HUES48 (cell line): ENCODE data around the gene GNA12.

ENCODE experiments used
- H3K27ac ChIP-seq: one replicate; pipeline ENCODE4 v1.7.0; 2013; ENCODE audit warnings: low read depth, low read length, inconsistent platforms
- H3K27me3 ChIP-seq: 2 replicates; pipeline ENCODE4 v1.6.1; 2013; ENCODE audit warnings: mild to moderate bottlenecking, low read length; ENCODE audit not compliant: control insufficient read depth, insufficient read depth
- H3K36me3 ChIP-seq: 2 replicates; pipeline ENCODE4 v1.6.1; 2013; ENCODE audit warnings: low read length; ENCODE audit not compliant: control insufficient read depth, insufficient read depth
- H3K4me1 ChIP-seq: 2 replicates; pipeline ENCODE4 v1.6.1; 2013; ENCODE audit warnings: mild to moderate bottlenecking, low read length; ENCODE audit not compliant: control insufficient read depth, insufficient read depth
- H3K4me3 ChIP-seq: 2 replicates; pipeline ENCODE4 v1.5.1; 2013; ENCODE audit warnings: mild to moderate bottlenecking, low read depth, low read length
- H3K9ac ChIP-seq: 2 replicates; pipeline ENCODE4 v1.6.1; 2013; ENCODE audit warnings: mild to moderate bottlenecking, low read depth, low read length, moderate library complexity
- H3K9me3 ChIP-seq: 2 replicates; pipeline ENCODE4 v1.6.1; 2013; ENCODE audit warnings: low read length; ENCODE audit not compliant: control insufficient read depth, insufficient read depth

GNA12 gene

DNA sequence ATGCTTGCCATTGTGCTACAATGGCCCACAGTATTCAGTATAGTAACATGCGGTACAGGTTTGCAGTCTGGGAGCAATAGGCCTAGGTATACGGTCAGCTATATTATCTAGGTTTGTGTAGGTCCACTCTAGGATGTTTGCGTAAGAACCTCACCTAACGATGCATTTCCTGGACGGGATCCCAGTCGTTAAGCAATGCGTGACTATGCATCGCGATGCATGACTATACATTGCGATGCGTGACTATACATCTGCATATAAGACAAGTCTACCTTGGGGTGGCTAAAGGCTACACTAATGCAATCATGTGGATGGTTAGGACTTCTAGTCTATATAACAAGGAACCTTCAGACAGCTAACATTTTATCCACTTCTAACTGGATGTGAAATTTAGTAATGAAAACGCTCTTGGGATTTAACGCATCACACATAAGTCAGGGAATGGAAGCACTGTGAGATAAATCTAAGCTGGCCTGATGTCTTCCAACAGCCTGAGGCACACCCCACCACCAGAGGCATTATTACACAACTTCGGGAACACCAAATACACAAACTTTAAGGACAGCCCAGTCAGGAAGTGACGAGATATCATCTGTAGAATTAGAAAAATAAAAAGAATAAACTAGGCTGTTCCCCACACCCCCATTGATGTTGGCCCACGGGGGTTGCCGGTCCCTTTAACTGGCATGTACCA lies 9.2 kb downstream of the GNA12 start:
- peaks cover 33% of the 10 kb centered on the region for H3K36me3 ChIP-seq
- H3K27ac ChIP-seq: no peak overlapping the region
- no peaks in the 10 kb centered on the region for H3K27me3 ChIP-seq
- H3K4me3 ChIP-seq: no peak overlapping the region
- no peak overlapping the region for H3K9ac ChIP-seq
- no peaks in the 10 kb centered on the region for H3K9me3 ChIP-seq
- H3K4me1 ChIP-seq: peaks cover 27% of the 10 kb centered on the region

DNA sequence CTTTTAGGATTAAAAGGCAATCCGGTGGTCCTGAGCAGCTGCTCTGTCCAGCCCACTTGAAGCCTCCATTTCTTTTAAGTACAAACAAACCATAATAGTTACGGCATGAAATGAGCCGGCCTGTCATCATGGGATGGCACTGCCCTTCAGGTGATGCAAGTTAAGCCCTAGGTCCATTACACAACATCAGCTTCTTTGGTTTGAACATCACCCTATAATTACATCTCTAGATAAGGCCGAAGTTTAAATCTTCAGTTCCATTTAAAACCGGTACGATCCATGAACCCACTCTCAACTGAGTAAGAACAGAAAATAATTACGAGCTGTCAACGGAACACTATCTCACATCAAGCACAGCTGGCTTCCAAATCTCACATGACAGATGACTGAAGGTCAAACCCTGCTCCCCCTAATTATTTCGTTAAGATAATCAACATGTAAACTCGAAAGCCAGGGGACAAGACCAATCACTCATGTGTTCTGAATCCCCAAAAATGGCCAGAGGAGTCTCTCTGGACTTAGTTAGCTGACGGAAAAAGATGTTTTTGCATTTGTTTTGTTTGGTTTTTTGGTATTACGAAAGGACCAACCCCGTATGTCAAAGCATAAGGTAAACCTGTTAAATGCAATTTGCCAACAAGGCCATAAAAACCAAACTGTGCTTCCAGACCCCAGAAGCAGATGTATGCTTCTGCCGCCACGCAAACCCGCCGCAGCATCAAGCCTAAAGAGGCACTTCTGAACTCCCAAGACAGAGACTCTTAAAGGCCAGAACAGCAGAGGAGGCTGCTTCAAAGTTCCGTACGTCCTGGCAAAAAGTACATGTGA lies 10.8 kb downstream of the GNA12 start:
- H3K27ac ChIP-seq: no peak overlapping the region
- no peaks in the 10 kb centered on the region for H3K27me3 ChIP-seq
- H3K4me1 ChIP-seq: peaks cover 31% of the 10 kb centered on the region
- peaks cover 21% of the 10 kb centered on the region for H3K36me3 ChIP-seq
- no peak overlapping the region for H3K9ac ChIP-seq
- no peaks in the 10 kb centered on the region for H3K9me3 ChIP-seq
- no peak overlapping the region for H3K4me3 ChIP-seq

DNA sequence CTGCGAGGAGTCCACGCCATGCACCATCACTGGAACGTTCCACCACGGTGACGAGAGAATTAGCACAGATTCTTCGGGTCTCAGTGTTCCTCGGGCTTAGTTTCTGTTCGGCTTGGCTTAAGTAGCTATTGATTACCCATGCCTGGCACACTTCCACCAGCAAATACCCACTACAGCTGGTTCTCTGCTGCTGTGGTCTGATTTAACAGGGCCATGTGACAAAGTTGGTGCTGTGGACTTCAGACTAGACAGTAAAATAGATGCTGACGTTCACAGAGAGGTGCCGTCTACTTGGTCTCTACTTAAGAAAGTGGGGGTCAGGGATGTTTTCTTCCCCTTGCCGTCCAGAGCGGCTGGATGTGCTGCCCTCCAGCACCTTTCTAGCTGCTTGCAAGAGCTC lies 11.6 kb downstream of the GNA12 start:
- H3K4me3 ChIP-seq: no peak overlapping the region
- peaks cover 25% of the 10 kb centered on the region for H3K4me1 ChIP-seq
- H3K9ac ChIP-seq: no peak overlapping the region
- H3K9me3 ChIP-seq: no peaks in the 10 kb centered on the region
- no peak overlapping the region for H3K27ac ChIP-seq
- H3K27me3 ChIP-seq: no peaks in the 10 kb centered on the region
- H3K36me3 ChIP-seq: peaks cover 16% of the 10 kb centered on the region

DNA sequence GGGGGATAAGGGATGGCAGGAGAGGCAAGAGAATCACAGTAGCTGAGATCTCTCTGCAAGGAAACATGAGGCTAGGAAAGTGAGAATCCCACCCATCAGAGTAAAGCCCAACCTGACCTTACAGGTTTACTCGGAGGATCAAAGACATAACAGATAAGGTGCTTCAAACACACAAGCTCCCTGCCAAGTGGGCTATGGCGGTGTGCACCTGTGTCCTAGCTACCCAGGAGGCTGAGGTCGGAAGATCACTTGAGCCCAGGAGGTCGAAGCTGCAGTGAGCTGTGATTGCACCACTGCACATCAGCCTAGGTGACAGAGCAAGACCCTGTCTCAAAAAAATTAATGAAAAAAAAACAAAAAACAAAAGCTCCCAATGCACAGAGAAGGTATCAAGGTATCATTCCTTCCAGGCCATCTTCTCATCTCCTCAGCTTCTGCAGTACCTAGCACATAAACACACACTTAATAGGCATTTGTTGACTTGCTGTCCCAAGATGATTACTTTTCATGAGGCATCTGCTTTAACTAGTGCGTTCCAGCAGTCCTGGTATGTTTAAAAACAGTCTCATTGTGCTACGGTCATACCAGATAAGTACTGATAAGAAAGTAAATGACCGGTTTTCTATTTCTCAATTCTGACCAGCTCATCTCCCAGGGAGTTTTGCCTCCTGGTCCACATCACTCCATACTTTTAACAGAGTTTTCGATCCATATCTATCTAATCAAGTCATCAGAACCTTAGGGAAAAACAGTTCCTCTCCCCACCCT lies 13.3 kb downstream of the GNA12 start:
- H3K4me1 ChIP-seq: peaks cover 32% of the 10 kb centered on the region
- no peak overlapping the region for H3K9ac ChIP-seq
- H3K4me3 ChIP-seq: no peak overlapping the region
- peaks cover 16% of the 10 kb centered on the region for H3K36me3 ChIP-seq
- H3K9me3 ChIP-seq: no peaks in the 10 kb centered on the region
- no peaks in the 10 kb centered on the region for H3K27me3 ChIP-seq
- H3K27ac ChIP-seq: no peak overlapping the region

- H3K36me3 ChIP-seq: no peaks in the 10 kb centered on the region; the same call in 1 of the 2 replicates
- H3K4me3 ChIP-seq: no peak overlapping the region
- peaks cover 34% of the 10 kb centered on the region for H3K4me1 ChIP-seq
- no peaks in the 10 kb centered on the region for H3K9me3 ChIP-seq
- no peak overlapping the region for H3K9ac ChIP-seq
- no peaks in the 10 kb centered on the region for H3K27me3 ChIP-seq
- H3K27ac ChIP-seq: no peak overlapping the region
Measured at GRCh38 chr7:2829040-2829439, 15.1 kb downstream of the GNA12 start.

GRCh38 chr7:2826771-2827170 lies 17.3 kb downstream of the GNA12 start:
- Histone ChIP-seq H3K36me3 (no peaks in the 10 kb centered on the region; the same call in 1 of the 2 replicates), H3K9ac (no peak overlapping the region), H3K4me1 (peaks cover 55% of the 10 kb centered on the region), H3K9me3 (no peaks in the 10 kb centered on the region), H3K27me3 (no peaks in the 10 kb centered on the region), H3K27ac (no peak overlapping the region), H3K4me3 (no peak overlapping the region)

DNA sequence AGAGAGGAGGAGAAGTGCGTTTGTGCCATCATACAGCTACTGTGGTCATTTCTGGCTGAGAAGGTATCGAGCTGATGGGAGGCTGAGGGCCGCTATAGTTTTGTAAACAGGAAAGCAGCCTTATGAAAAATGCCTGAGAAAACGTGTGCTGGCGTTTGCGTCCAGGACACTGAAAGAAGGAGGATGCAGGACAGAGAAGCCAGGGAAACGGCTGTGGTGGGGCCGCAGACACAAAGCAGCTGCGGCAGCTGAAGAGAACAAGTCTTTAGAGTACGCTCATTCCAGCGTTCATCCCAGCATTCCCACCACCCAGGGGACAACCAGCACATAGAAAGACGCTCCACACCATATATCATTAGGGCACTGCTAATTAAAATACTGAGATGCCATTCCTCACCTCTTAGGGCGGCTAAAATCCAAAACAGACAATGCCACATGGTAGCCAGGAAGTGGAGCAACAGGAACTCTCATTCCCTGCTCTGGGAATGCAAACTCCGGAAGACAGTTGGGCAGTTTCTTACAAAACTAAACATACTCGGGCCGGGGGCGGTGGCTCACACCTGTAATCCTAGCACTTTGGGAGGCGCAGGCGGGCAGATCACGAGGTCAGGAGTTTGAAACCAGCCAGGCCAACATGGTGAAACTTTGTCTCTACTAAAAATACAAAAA lies 18.4 kb downstream of the GNA12 start:
- peak overlapping the region; percentile 50; the same call in 1 of the 2 replicates for H3K9ac ChIP-seq

GRCh38 chr7:2824678-2825461 lies 19.2 kb downstream of the GNA12 start:
- Histone ChIP-seq H3K9ac (peak overlapping the region; percentile 50), H3K4me1 (peaks cover 72% of the 10 kb centered on the region), H3K9me3 (no peaks in the 10 kb centered on the region), H3K27ac (peak overlapping the region; percentile 88), H3K27me3 (no peaks in the 10 kb centered on the region), H3K4me3 (peak overlapping the region; percentile 37), H3K36me3 (no peaks in the 10 kb centered on the region)

More for the DNA sequence above, 18.4 kb downstream of the GNA12 start:
- Histone ChIP-seq H3K4me1 (peaks cover 64% of the 10 kb centered on the region), H3K27ac (peak overlapping the region; percentile 88), H3K36me3 (no peaks in the 10 kb centered on the region), H3K4me3 (0 out of 2 replicates have a peak overlapping the region, but pooled peaks have one; percentile 13), H3K9me3 (no peaks in the 10 kb centered on the region), H3K27me3 (no peaks in the 10 kb centered on the region)

GRCh38 chr7:2824026-2824677 lies 20.0 kb downstream of the GNA12 start:
- peak overlapping the region; percentile 63 for H3K9ac ChIP-seq
- H3K4me3 ChIP-seq: no peak overlapping the region

More at GRCh38 chr7:2824026-2824677, 20.0 kb downstream of the GNA12 start:
- Histone ChIP-seq H3K27ac (peak overlapping the region; percentile 88), H3K36me3 (no peaks in the 10 kb centered on the region), H3K4me1 (peaks cover 76% of the 10 kb centered on the region), H3K27me3 (no peaks in the 10 kb centered on the region), H3K9me3 (no peaks in the 10 kb centered on the region)
